Uterus (tissue), 4 donors: ENCODE results near the gene YPEL4. TPM values are rescaled to one million over a fixed set of nuclear protein-coding genes. Genes with fewer than 3 reads are reported as not detected.
A peak's percentile ranks its signal among the peaks of the same experiment; 100 is the strongest.

Source experiments
- DNase-seq, 2 donors: peaks; one replicate each; pipeline ENCODE4 v3.0.0-alpha.2; 2019 to 2020
- H3K27ac ChIP-seq, 2 donors: fragments of 200-600 bp; sonication (generic); 1 replicate in 1 of 2; 2 replicates in 1 of 2; pipeline ENCODE4 v1.5.1; 2016 to 2018
- H3K27me3 ChIP-seq, 2 donors: fragments of 200-600 bp; sonication (generic); one replicate each; pipeline ENCODE4 v1.5.1; 2018 to 2019; ENCODE audit warnings: control low read depth in 1 of 2
- H3K36me3 ChIP-seq, 2 donors: fragments of 200-600 bp; sonication (generic); one replicate each; pipeline ENCODE4 v1.5.1; 2019; ENCODE audit warnings: control low read depth in 1 of 2
- H3K4me1 ChIP-seq, 2 donors: fragments of 200-600 bp; sonication (generic); one replicate each; pipeline ENCODE4 v1.5.1; 2018 to 2019; ENCODE audit warnings: control low read depth in 1 of 2
- H3K4me3 ChIP-seq, 2 donors: fragments of 200-600 bp; sonication (generic); 1 replicate in 1 of 2; 2 replicates in 1 of 2; pipeline ENCODE4 v1.5.1; 2018 to 2019; ENCODE audit warnings: mild to moderate bottlenecking in 1 of 2
- H3K9me3 ChIP-seq, 2 donors: fragments of 200-600 bp; sonication (generic); one replicate each; pipeline ENCODE4 v1.5.1; 2019; ENCODE audit warnings: control low read depth in 1 of 2
- CTCF ChIP-seq, 4 experiments: fragments of 200-600 bp in 2 of 4; fragments of 450-650 bp in 2 of 4; sonication (generic) in 2 of 4; IDR thresholded peaks; one replicate each; pipeline ENCODE4 v1.5.1; 2016 to 2019; ENCODE audit warnings: antibody characterized with exemption in 4 of 4, mild to moderate bottlenecking in 2 of 4, moderate library complexity in 1 of 4
- POLR2A ChIP-seq, 2 donors: fragments of 450-650 bp; IDR thresholded peaks; one replicate each; pipeline ENCODE4 v1.6.1; 2016; ENCODE audit warnings: antibody characterized with exemption in 2 of 2, mild to moderate bottlenecking in 1 of 2, moderate library complexity in 1 of 2
- intact Hi-C: fragments of 100-400 bp; cut with DNase I; formaldehyde crosslinking; loops from one replicate; pipeline ENCODE4 v1.15.1; 2023; ENCODE audit warnings: low total_unique reads
- total RNA-seq, 4 donors: library from RNA; depleted of rRNA in 3 of 4; stranded (reverse); fragments of >200 nt in 3 of 4; gene quantifications; one replicate each; pipeline versions ENCODE4 v1.1.0 to v1.2.4, GENCODE V29; 2014 to 2023
- donor health status: DM: yes; HTN: yes; CAD: no.

YPEL4 gene
- total RNA-seq, 4 donors from 2014 or later = 0.26 to 7.6 (median 2.7) TPM

- intact Hi-C loops = no loop called here
- Histone ChIP-seq H3K4me1 (no peaks in the 10 kb centered on the region), H3K27ac (no peak overlapping the region), H3K4me3 (no peak overlapping the region), H3K9me3 (no peaks in the 10 kb centered on the region), H3K36me3 (no peaks in the 10 kb centered on the region), H3K27me3 (no peaks in the 10 kb centered on the region)
- no peak for DNase-seq
- TF ChIP-seq POLR2A (IDR thresholded peaks at IDR 0.05) = no peak
- TF ChIP-seq CTCF (IDR thresholded peaks at IDR 0.05) = no peak
These were observed 29.7 kb upstream of the YPEL4 start for GRCh38 chr11:57679396-57679795.

- no peaks in the 10 kb centered on the region for H3K9me3 ChIP-seq
- no peak overlapping the region for H3K27ac ChIP-seq
- intact Hi-C loops = no loop called here
- no peaks in the 10 kb centered on the region for H3K27me3 ChIP-seq
- no peak overlapping the region for H3K4me3 ChIP-seq
- no peaks in the 10 kb centered on the region for H3K4me1 ChIP-seq
- no peaks in the 10 kb centered on the region for H3K36me3 ChIP-seq
- TF ChIP-seq POLR2A (IDR thresholded peaks at IDR 0.05) = no peak
- no peak for TF ChIP-seq CTCF (IDR thresholded peaks at IDR 0.05)
- DNase-seq = no peak
These were observed 25.6 kb upstream of the YPEL4 start for GRCh38 chr11:57675176-57675941.

GRCh38 chr11:57674251-57674650, 24.5 kb upstream of the YPEL4 start:
- TF ChIP-seq POLR2A (IDR thresholded peaks at IDR 0.05) (no peak), CTCF (IDR thresholded peaks at IDR 0.05) (no peak)
- Histone ChIP-seq H3K4me1 (peaks cover under 1 to 5% of the 10 kb centered on the region in 2 donors), H3K9me3 (no peaks in the 10 kb centered on the region), H3K4me3 (no peak overlapping the region), H3K27me3 (no peaks in the 10 kb centered on the region), H3K36me3 (no peaks in the 10 kb centered on the region), H3K27ac (no peak overlapping the region)
- intact Hi-C loops = no loop called here
- DNase-seq = no peak

- Histone ChIP-seq H3K27ac (peak overlapping the region; percentile 93 to 99), H3K4me1 (peaks cover 3 to 6% of the 10 kb centered on the region in 2 donors), H3K36me3 (no peaks in the 10 kb centered on the region), H3K4me3 (peak overlapping the region; percentile 73 to 85), H3K27me3 (no peaks in the 10 kb centered on the region), H3K9me3 (no peaks in the 10 kb centered on the region)
- DNase-seq = no peak
- no peak for TF ChIP-seq CTCF (IDR thresholded peaks at IDR 0.05)
- TF ChIP-seq POLR2A (IDR thresholded peaks at IDR 0.05) = no peak
- intact Hi-C loops = no loop called here
These were observed 18.7 kb upstream of the YPEL4 start for GRCh38 chr11:57668434-57668782.

GRCh38 chr11:57667736-57668433, 18.2 kb upstream of the YPEL4 start, which contains the start of gene ZDHHC5:
ZDHHC5 (plus strand) TSS chr11:57668114; CDS start chr11:57673091, 4,977 bp downstream.
- H3K9me3 ChIP-seq = no peaks in the 10 kb centered on the region
- peaks cover 3 to 6% of the 10 kb centered on the region in 2 donors for H3K4me1 ChIP-seq
- TF ChIP-seq CTCF (IDR thresholded peaks at IDR 0.05) (peak in 3 of 4 experiments; percentile 67 to 72 (median 70)), POLR2A (IDR thresholded peaks at IDR 0.05) (peak; percentile 27 to 85)
- H3K36me3 ChIP-seq = no peaks in the 10 kb centered on the region
- H3K27ac ChIP-seq = peak within 1 kb of the TSS; percentile 93 to 99
- H3K4me3 ChIP-seq = peak within 1 kb of the TSS; percentile 73 to 85
- no peaks in the 10 kb centered on the region for H3K27me3 ChIP-seq
- intact Hi-C loops = no loop called here
- DNase-seq = peak; percentile 99
